Epithelial cell of proximal tubule (primary cell): ENCODE measurements around the gene CBFA2T2. TPM values are rescaled to one million over a fixed set of nuclear protein-coding genes. Genes with fewer than 3 reads are reported as not detected.
"Not testable (repeated sequence)": the region's sequence is repeated elsewhere in the genome, so short reads cannot be mapped to it uniquely, and the experiment has no call there.

Experiments used
- DNase-seq: peaks from one replicate; pipeline ENCODE4 v3.0.0-alpha.2; 2011; ENCODE audit warnings: low read depth
- H3K4me3 ChIP-seq: 2 replicates; pipeline ENCODE4 v1.5.1; 2011; ENCODE audit warnings: low read depth, mild to moderate bottlenecking, low read length
- CTCF ChIP-seq: conservative IDR thresholded peaks from 2 replicates; pipeline ENCODE4 v1.5.1; 2012; ENCODE audit warnings: low read depth, mild to moderate bottlenecking, low read length
- total RNA-seq: library from RNA; depleted of rRNA; stranded (reverse); fragments of >200 nt; gene quantifications from 2 replicates; pipeline ENCODE4 v1.2.3, GENCODE V29; 2015

The CBFA2T2 gene
- 3.3 and 8.4 TPM in 2 replicates for total RNA-seq

DNA sequence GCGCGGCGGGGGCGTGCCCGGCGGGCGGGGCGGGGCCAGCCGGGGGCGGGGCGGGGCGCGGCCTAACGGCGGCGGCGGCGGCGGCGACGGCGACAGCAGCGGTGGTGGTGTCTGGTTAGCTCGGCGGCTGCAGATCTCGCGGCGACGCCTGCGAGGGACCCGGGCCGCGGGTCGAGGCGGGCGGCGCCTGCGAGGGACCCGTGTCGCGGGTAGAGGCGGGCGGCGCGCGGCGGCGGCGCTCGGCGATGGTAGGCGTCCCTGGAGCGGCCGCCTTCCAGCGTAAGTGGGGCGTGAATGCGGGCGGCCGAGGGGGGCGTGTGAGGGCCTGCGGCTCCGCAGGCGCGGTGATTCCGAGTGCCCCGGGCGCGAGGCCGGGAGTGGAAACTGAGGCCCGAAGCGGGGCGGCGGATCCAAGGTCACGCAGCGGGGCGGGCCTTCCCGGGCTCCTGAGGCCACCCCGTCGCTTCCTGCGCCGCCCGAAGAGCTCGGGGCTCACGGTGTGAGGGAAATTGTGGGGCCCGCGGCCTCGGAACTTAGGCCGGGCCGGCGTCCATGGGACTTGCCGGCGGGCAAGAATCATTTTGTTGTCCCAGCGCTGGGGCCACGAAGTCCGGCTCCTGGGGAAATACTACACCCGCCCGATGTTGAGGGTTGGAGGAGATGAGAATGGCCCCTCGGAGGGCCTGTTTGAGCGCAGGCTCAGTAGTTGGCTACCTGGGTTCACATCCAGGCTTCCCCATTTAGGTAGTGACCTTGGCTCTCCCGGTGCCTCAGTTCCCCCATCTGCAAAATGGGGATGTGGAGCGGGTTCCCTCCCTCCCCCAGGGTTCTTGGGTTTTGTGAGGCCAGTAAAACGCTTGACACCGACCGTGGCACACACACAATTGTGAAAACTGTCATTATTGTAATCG, at the start of gene CBFA2T2:
CBFA2T2 (plus strand) TSS at position 74 of the 911 bp plus-strand sequence; CDS start at position 246, 172 bp downstream.
- no peak for DNase-seq
- peak within 1 kb of the TSS; percentile 75 for H3K4me3 ChIP-seq
- TF ChIP-seq CTCF: no peak

- DNase-seq, H3K4me3 ChIP-seq: not testable (repeated sequence)
These were observed 49.3 kb upstream of the CBFA2T2 start for GRCh38 chr20:33440562-33440961.

DNA sequence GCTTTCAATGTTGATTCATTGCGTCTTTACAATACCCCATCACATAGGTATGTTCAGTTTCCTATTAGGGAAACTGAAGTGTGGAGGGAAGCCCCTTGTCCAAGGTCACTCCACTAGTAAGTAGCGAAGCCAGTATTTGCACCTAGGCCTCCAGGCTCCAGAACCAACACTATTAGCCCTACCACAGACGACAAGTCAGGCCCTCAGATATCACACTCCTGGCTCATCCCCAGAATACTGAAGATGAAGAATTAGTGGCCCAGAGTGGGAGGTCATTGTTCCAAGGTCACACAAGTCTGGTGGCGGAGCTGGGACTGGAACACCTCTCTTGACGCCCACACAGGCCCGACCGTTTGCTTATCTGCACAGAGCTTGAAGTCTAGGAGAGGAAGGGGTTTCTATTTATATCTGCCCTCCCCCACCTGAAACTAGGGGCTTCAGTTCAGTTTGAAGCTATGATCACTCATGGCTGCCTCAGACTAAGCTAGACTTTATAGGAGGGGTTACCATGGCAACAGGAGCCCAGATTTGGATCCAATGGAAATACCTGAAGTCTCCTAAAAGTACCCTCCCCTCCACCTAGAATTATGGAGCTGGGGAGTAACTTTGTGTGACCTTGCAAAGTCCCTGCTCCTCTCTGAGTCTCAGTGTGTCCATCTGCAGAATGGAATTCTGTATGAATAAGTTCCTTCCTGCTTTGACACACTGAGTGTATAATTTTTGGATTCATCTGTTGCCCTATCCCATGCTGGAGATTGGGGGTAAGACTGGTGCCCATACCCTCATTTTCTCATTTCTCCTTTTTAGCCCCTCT, 48.5 kb upstream of the CBFA2T2 start:
- TF ChIP-seq CTCF: no peak
- no peak for DNase-seq
- H3K4me3 ChIP-seq: no peak overlapping the region

DNA sequence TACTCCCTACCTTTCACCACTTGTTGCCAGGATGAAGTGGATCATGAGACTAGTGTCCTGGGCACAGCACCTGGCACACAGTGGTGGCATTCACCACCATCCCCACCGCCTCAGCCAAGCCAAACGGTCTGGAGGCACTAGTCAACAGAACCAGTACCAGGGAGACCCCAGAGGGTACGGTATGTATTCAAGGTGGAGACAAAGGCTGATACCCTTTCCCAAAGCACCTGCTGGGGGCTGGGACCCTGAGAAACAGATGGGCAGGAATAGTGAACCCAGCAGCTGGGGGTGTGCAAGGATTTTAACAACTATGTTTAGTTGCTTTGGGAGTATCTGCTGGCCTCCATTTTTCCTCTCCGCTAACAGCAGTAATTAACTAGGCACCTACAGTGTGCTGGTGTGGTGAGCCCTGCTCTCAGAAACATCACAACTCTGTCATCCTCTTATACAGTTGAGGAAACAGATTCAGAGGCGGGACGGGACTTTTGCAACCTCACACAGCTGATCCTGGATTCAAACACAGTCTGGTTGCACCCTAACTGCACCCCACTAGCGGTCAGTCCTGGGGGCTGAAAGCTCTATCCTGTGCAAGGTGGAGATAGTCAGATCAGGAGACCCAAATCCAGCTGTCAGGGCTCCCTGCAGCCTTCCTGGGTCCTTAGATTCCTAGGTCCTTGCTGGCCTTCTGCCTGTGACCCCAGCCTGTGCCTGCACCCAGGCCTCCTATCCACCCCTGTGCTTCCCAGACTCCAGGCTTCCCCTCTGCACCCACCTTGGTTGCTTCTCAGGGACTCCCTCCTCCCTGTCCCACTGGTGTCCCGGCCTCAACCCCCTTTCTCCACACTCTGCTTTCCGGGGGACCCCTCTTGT, 47.5 kb upstream of the CBFA2T2 start:
- peak overlapping the region; percentile 79 for H3K4me3 ChIP-seq
- DNase-seq: no peak
- no peak for TF ChIP-seq CTCF

DNA sequence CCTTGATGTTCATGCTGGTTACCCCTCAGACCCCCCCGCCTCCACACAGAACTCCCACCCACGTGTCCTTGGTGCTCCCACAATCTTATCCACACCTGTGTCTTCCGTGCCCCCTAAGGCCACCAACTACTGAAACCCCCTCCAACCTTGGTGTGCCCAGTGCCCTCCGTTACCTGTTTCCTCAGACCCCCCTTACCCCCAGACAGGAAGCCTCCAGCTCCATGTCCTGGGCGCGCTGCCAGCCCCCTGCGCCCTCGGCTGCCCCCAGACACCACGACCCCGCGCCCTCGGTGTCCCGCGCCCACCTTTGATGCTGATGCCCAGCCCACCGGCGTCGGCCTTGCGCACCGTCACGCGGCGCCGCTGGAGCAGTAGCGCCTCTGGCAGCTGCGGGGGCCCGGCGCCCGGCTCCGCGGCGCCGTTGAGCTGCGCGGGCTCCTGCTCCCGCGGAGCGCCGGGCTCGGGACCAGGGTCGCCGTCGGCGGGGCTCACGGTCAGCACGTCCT, 46.8 kb upstream of the CBFA2T2 start:
- no peak for DNase-seq
- peak overlapping the region; percentile 79 for H3K4me3 ChIP-seq
- TF ChIP-seq CTCF: no peak

DNA sequence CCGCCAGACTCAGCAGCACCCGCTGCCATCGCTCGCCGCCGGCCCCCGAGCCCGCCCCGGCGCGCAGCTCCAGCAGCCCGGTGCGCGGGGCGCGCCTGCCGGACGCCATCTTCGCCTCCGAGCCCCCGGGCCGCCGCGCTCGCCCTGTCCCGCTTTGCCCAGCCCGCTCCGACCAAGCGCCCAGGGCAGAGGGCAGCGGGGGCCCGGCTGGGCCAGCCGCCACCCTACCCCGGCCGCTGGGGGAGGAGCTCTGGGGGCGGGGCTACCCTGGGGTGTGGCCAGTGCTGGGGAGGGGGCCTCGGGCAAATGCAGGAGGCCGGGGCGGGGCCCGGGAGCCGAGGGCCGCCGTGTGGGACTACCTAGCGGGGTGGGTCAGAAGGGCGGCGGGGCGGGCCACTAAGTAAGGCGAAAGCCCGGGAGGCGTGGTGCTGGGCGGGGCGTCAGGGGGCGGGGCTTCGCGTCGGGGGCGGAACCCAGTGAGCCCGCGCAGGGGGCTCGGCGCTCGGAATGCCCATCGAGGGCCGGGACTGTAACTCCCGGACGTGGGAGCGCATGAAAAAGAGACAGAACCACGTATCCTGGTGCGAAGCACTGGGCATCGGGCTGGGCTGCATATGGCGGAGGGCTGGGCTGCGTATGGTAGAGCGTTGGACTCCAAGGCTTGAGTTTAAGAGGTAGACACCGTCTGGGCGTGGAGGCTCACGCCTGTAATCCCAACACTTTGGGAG, 46.2 kb upstream of the CBFA2T2 start, which contains the start of gene SNTA1:
SNTA1 (minus strand) TSS at position 252 of the 728 bp plus-strand sequence; CDS start at position 109, 143 bp downstream.
- H3K4me3 ChIP-seq: peak within 1 kb of the TSS; percentile 79
- no peak for TF ChIP-seq CTCF
- no peak for DNase-seq
